ENCODE results near the gene GMEB2. TPM values are rescaled to one million over a fixed set of nuclear protein-coding genes. Genes with fewer than 3 reads are reported as not detected.

The GMEB2 gene
- total RNA-seq, 1 experiment from 2014 or later, result 17.0 TPM

DNA sequence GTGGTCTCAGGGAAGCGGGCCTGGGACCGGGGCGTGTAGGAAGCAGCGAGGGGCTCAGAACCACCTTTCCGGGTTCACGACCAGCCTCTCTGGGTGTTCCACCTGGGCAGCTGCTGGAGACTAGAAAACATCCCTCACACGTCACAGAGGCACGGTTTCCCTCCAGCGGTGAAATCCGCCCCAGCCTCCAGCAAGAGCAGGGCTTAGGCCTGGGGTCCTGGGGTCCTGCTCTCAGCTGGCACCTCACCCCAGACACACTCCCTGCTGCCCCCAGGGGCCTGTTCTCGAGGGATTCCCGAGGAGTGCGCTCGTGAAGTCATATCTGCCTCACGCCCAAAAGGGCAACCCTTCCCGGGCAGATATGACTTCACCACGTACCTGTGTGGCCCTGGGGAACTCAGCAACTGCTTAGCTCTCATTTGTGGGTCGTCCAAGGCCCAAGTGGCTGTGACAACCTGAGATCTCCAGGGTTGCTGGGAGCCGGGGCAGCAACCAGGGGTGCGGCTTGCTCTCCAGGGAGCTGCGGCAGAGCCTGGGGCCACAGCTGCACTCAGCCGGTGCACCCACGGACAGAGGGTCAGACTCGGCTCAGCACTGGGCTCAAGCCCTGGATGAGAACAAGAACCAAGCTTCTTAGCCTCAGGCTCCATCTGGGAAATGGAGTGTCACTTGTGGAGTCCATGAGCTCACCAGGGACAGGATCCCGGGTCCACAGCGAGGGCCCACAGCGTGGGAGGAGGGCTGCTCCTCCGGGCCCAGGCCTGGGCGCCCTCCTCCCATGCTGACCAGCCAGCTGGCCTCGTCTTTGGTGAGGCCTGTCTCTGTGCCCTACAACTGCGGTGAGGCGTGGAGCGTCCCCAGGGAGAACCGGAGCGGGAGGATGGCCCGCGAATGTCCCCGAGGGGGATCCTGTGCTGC, 72.3 kb downstream of the GMEB2 start:
- DNase-seq, result peak; percentile 77
- Histone ChIP-seq H3K36me3 (replicated peaks; ENCODE audit: control insufficient read depth, insufficient read depth, low read length) (no peaks in the 10 kb centered on the region), H3K27me3 (ENCODE audit: control insufficient read depth, insufficient read depth, low read length) (peaks cover 3% of the 10 kb centered on the region), H3K4me3 (ENCODE audit: insufficient read depth, low read depth, low read length) (peak overlapping the region; percentile 74)

- peak; percentile 94 for DNase-seq
- Histone ChIP-seq H3K4me3 (ENCODE audit: insufficient read depth, low read depth, low read length) (peak within 1 kb of the TSS; percentile 74), H3K27me3 (ENCODE audit: control insufficient read depth, insufficient read depth, low read length) (peaks cover 3% of the 10 kb centered on the region), H3K36me3 (replicated peaks; ENCODE audit: control insufficient read depth, insufficient read depth, low read length) (no peaks in the 10 kb centered on the region)
Observed at GRCh38 chr20:63553933-63554290, 73.0 kb downstream of the GMEB2 start, which contains the start of gene FNDC11. Gene FNDC11, plus strand, starts transcription at chr20:63554159. Its CDS starts 1,505 bp downstream, at chr20:63555664.

DNA sequence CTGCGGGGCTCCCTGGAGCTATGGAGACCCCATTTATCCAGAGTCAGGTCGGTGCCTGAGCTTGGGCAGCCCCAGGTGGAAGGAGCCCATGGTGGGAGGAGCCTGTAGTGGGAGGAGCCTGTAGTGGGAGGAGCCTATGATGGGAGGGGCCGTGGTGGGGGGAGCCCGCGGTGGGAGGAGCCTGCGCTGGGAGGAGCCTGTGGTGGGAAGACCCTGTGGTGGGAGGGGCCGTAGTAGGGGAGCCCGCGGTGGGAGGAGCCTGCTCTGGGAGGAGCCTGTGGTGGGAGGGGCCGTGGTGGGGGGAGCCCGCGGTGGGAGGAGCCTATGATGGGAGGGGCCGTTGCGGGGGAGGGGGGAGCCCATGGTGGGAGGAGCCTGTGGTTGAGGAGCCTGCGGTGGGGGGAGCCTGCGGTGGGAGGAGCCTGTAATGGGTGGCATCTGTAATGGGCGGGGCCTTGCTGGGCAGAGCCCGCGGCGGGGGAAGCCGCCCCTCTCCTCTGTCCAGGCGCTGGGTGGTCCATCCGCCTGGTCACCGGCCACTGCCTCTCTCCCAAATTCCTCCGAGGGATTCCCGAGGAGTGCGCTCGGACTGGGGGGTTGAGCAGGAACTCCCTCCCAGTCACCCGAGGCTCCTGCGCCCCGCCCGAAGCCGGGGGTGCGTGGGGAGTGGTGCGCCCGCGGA, 73.5 kb downstream of the GMEB2 start:
- H3K36me3 ChIP-seq (replicated peaks; ENCODE audit: control insufficient read depth, insufficient read depth, low read length), result no peaks in the 10 kb centered on the region
- H3K27me3 ChIP-seq (ENCODE audit: control insufficient read depth, insufficient read depth, low read length), result peaks cover 3% of the 10 kb centered on the region
- H3K4me3 ChIP-seq (ENCODE audit: insufficient read depth, low read depth, low read length), result peak overlapping the region; percentile 74
- peak; percentile 99 for DNase-seq

DNA sequence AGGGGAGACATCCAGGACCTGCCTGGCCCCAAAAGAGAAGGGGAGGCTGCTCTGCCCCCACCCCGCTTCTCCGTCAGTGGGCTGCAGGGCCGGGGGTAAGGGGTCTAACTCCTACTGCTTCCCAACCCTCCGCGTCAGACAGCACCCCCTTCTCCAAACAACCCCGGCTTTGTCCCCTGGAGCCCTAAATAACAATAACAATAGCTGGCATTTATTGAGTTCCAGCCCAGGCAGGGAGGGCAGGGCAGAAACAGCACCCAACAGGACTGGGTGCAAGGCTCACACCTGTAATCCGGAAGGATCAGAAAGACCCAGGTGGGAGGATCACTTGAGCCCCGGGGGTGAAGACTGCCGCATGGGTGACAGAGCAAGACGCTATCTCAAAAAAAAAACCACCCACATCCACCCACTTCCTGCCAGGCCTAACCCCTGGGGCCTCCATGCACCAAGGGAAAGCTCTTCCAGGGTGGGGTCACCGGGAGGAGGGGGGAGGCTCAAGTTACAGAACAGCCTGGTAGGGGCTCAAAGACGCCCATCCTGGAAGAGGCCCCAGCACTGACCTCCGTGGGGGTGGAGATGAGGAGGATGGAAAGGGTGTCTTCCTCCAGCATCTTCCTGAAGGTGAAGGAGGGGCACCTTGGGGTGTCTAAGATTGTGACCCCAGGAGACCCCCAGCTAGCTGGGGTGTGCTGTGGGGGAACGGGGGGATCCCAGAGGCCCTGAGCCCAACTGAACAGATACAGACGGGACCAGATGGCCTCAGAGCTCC, 74.2 kb downstream of the GMEB2 start:
- DNase-seq, result no peak
- H3K4me3 ChIP-seq (ENCODE audit: insufficient read depth, low read depth, low read length), result peak overlapping the region; percentile 19; the same call in 1 of the 2 replicates
- no peaks in the 10 kb centered on the region for H3K36me3 ChIP-seq (replicated peaks; ENCODE audit: control insufficient read depth, insufficient read depth, low read length)
- H3K27me3 ChIP-seq (ENCODE audit: control insufficient read depth, insufficient read depth, low read length), result peaks cover 3% of the 10 kb centered on the region

DNA sequence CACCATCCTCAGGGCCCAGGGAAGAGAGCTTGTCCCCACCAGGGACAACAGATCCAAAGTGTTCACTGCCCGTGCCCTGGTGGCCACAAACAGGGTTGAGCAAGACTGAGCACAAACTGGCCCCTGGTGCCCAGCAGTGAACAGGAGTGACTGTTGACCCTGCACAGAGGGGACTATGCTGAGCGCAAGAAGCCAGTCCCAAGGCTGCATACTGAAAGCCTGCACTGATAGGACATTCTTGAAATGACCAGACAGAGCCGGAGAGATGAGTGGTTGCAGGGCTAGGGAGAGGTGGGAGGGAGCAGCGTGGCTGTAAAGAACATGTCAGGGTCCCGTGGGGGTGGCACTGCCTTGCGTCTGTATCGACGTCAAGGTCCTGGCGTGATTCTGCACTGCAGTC, 75.8 kb downstream of the GMEB2 start:
- H3K27me3 ChIP-seq (ENCODE audit: control insufficient read depth, insufficient read depth, low read length), result peaks cover 3% of the 10 kb centered on the region
- H3K36me3 ChIP-seq (replicated peaks; ENCODE audit: control insufficient read depth, insufficient read depth, low read length), result no peaks in the 10 kb centered on the region
- no peak for DNase-seq
- H3K4me3 ChIP-seq (ENCODE audit: insufficient read depth, low read depth, low read length), result no peak overlapping the region

- no peak overlapping the region for H3K4me3 ChIP-seq (ENCODE audit: insufficient read depth, low read depth, low read length)
- no peaks in the 10 kb centered on the region for H3K36me3 ChIP-seq (replicated peaks; ENCODE audit: control insufficient read depth, insufficient read depth, low read length)
- H3K27me3 ChIP-seq (ENCODE audit: control insufficient read depth, insufficient read depth, low read length), result peaks cover 3% of the 10 kb centered on the region
- no peak for DNase-seq
Observed at GRCh38 chr20:63549679-63550282, 77.1 kb downstream of the GMEB2 start.

- H3K36me3 ChIP-seq (replicated peaks; ENCODE audit: control insufficient read depth, insufficient read depth, low read length), result no peaks in the 10 kb centered on the region
- H3K27me3 ChIP-seq (ENCODE audit: control insufficient read depth, insufficient read depth, low read length), result no peaks in the 10 kb centered on the region
- DNase-seq, result no peak
- no peak overlapping the region for H3K4me3 ChIP-seq (ENCODE audit: insufficient read depth, low read depth, low read length)
Observed at GRCh38 chr20:63549019-63549418, 77.9 kb downstream of the GMEB2 start.

GRCh38 chr20:63548542-63548941, 78.4 kb downstream of the GMEB2 start:
- no peaks in the 10 kb centered on the region for H3K36me3 ChIP-seq (replicated peaks; ENCODE audit: control insufficient read depth, insufficient read depth, low read length)
- no peak for DNase-seq
- no peaks in the 10 kb centered on the region for H3K27me3 ChIP-seq (ENCODE audit: control insufficient read depth, insufficient read depth, low read length)
- H3K4me3 ChIP-seq (ENCODE audit: insufficient read depth, low read depth, low read length), result no peak overlapping the region

DNA sequence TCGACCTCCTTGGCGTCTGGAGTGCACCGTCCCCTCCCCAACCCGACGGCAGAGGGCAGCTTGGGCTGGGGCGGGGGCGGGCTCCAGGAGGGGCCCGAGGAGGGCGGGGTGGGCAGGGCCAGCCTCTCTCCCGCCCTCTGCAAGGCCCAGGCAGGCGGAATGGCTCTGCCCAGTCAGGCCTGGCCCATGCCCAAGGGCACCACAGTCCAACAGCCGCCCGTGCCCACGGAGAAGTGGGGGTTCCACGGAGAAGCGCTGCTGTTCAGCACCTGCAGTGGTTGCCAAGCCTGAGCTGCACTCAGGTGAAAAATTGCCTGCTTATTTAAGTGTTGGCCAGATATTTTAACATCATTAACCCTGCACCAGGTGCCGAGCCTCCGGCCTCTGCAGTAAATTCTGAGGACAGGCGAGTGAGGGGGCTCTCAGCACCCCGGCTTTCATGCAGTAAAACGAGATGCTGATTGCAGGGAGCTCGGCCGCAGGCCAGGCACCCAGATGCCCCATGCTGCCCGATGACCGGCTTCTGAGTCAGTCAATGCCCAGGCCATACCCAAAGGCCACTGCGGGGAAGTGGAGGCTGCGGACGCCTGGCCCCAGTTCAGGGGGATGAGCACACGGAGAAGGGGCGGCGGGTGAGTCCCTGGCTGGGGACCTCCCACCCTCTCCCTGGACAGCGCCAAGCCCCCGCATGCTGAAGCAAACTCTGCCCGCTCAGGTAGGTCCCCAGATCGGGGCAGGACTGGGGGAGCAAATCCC, 79.0 kb downstream of the GMEB2 start, which contains the start of gene SRMS:
SRMS (minus strand) TSS at position 25 of the 756 bp plus-strand sequence. CDS start 286 bp downstream, outside the sequence.
- peak; percentile 97 for DNase-seq
- Histone ChIP-seq H3K4me3 (ENCODE audit: insufficient read depth, low read depth, low read length) (no peak within 1 kb of the TSS), H3K27me3 (ENCODE audit: control insufficient read depth, insufficient read depth, low read length) (no peaks in the 10 kb centered on the region), H3K36me3 (replicated peaks; ENCODE audit: control insufficient read depth, insufficient read depth, low read length) (no peaks in the 10 kb centered on the region)

GRCh38 chr20:63546956-63547724, 79.8 kb downstream of the GMEB2 start:
- Histone ChIP-seq H3K36me3 (replicated peaks; ENCODE audit: control insufficient read depth, insufficient read depth, low read length) (no peaks in the 10 kb centered on the region), H3K27me3 (ENCODE audit: control insufficient read depth, insufficient read depth, low read length) (no peaks in the 10 kb centered on the region), H3K4me3 (ENCODE audit: insufficient read depth, low read depth, low read length) (no peak overlapping the region)
- no peak for DNase-seq

GRCh38 chr20:63546256-63546955, 80.5 kb downstream of the GMEB2 start:
- Histone ChIP-seq H3K4me3 (ENCODE audit: insufficient read depth, low read depth, low read length) (no peak overlapping the region), H3K36me3 (replicated peaks; ENCODE audit: control insufficient read depth, insufficient read depth, low read length) (no peaks in the 10 kb centered on the region), H3K27me3 (ENCODE audit: control insufficient read depth, insufficient read depth, low read length) (no peaks in the 10 kb centered on the region)
- no peak for DNase-seq

DNA sequence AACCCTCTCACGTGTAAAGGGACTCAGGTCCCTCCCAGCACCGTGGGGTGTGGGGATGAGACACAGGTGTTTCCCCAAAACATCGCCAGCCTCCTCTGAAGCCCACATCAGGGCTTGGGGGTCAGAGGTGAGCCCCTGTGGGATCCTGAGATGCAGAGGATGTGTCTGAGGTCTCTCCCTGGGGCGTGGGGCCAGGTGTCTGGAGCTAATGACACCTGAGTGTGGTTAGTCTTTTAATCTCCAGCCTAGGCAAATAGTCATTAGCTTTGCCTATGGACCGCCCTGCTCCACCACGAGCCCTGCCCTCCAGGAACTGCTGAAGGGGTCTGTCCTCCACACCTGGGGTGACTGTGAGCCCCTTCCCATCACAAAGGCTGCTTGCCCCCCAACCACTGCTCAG, 81.1 kb downstream of the GMEB2 start:
- H3K27me3 ChIP-seq (ENCODE audit: control insufficient read depth, insufficient read depth, low read length), result no peaks in the 10 kb centered on the region
- no peak overlapping the region for H3K4me3 ChIP-seq (ENCODE audit: insufficient read depth, low read depth, low read length)
- H3K36me3 ChIP-seq (replicated peaks; ENCODE audit: control insufficient read depth, insufficient read depth, low read length), result no peaks in the 10 kb centered on the region
- DNase-seq, result no peak
